Astrocyte (in vitro differentiated cells and primary cell): ENCODE results near the gene DNAJC12. TPM values are rescaled to one million over a fixed set of nuclear protein-coding genes. Genes with fewer than 3 reads are reported as not detected.

ENCODE experiments used
- DNase-seq: peaks from one replicate; pipeline ENCODE4 v3.0.0-alpha.2; 2010; ENCODE audit warnings: low read depth
- FAIRE-seq: peaks from 2 replicates; lab custom pipeline; 2011; peaks lifted over from hg19 to GRCh38; lab: Jason Lieb, UNC
- H2AFZ ChIP-seq: 2 replicates; pipeline ENCODE4 v1.6.0; 2012; ENCODE audit warnings: low read depth, low read length, inconsistent platforms
- H3K27ac ChIP-seq: 2 replicates; pipeline ENCODE4 v1.5.1; 2011; ENCODE audit warnings: low read depth, low read length, inconsistent platforms
- H3K27me3 ChIP-seq: 2 replicates; pipeline ENCODE4 v1.6.0; 2011; ENCODE audit warnings: low read length, inconsistent platforms; ENCODE audit not compliant: insufficient read depth
- H3K36me3 ChIP-seq: 2 replicates; pipeline ENCODE4 v1.5.1; 2011; ENCODE audit warnings: low read length, inconsistent platforms; ENCODE audit not compliant: insufficient read depth
- H3K4me1 ChIP-seq: 2 replicates; pipeline ENCODE4 v1.5.1; 2011; ENCODE audit warnings: low read length, inconsistent platforms; ENCODE audit not compliant: insufficient read depth
- H3K4me2 ChIP-seq: 2 replicates; pipeline ENCODE4 v1.6.0; 2012; ENCODE audit warnings: low read length, inconsistent platforms
- H3K4me3 ChIP-seq: 2 replicates; pipeline ENCODE4 v1.5.1; 2011; ENCODE audit warnings: low read depth, mild to moderate bottlenecking, low read length, inconsistent platforms; ENCODE audit not compliant: insufficient read depth
- H3K79me2 ChIP-seq: 2 replicates; pipeline ENCODE4 v1.6.0; 2012; ENCODE audit warnings: mild to moderate bottlenecking, low read length, inconsistent platforms; ENCODE audit not compliant: insufficient read depth
- H3K9ac ChIP-seq: 2 replicates; pipeline ENCODE4 v1.6.0; 2012; ENCODE audit warnings: mild to moderate bottlenecking, low read length, inconsistent platforms
- H3K9me3 ChIP-seq: 2 replicates; pipeline ENCODE4 v1.5.1; 2012; ENCODE audit warnings: low read depth, mild to moderate bottlenecking, low read length, inconsistent platforms; ENCODE audit not compliant: insufficient read depth
- H4K20me1 ChIP-seq: 2 replicates; pipeline ENCODE4 v1.6.0; 2012; ENCODE audit warnings: low read length, inconsistent platforms; ENCODE audit not compliant: insufficient read depth
- H3K27ac Mint-ChIP-seq: one replicate; pipeline ENCODE4 v1.8.0; 2021; ENCODE audit warnings: mild to moderate bottlenecking, mixed read lengths; ENCODE audit not compliant: unreplicated experiment
- H3K27me3 Mint-ChIP-seq: one replicate; pipeline ENCODE4 v1.8.0; 2021; ENCODE audit warnings: low read depth, mixed read lengths; ENCODE audit not compliant: unreplicated experiment
- H3K36me3 Mint-ChIP-seq: one replicate; pipeline ENCODE4 v1.8.0; 2021; ENCODE audit warnings: low read depth, mixed read lengths; ENCODE audit not compliant: unreplicated experiment
- H3K4me1 Mint-ChIP-seq: one replicate; pipeline ENCODE4 v1.8.0; 2021; ENCODE audit warnings: low read depth, mixed read lengths; ENCODE audit not compliant: unreplicated experiment
- H3K4me3 Mint-ChIP-seq: one replicate; pipeline ENCODE4 v1.8.0; 2021; ENCODE audit warnings: mild to moderate bottlenecking, moderate library complexity, mixed read lengths; ENCODE audit not compliant: unreplicated experiment
- H3K9me3 Mint-ChIP-seq: one replicate; pipeline ENCODE4 v1.8.0; 2021; ENCODE audit warnings: mild to moderate bottlenecking, mixed read lengths; ENCODE audit not compliant: unreplicated experiment
- EZH2 ChIP-seq: IDR thresholded peaks from 2 replicates; pipeline ENCODE4 v1.6.1; 2012; ENCODE audit warnings: mild to moderate bottlenecking, low read length, inconsistent platforms; ENCODE audit not compliant: insufficient read depth
- total RNA-seq: library from RNA; stranded (reverse); gene quantifications from 2 replicates; pipeline ENCODE4 v1.2.1, GENCODE V29; 2021
- TF ChIP-seq, protein P1 (sequence below): IDR thresholded peaks from 2 replicates; pipeline ENCODE4 v1.5.1; 2011; ENCODE audit warnings: low read depth, mild to moderate bottlenecking, inconsistent platforms, low read length, moderate library complexity; ENCODE audit not compliant: insufficient read depth

The DNAJC12 gene
- total RNA-seq, 1 donor from 2014 or later: 2.1 TPM

DNA sequence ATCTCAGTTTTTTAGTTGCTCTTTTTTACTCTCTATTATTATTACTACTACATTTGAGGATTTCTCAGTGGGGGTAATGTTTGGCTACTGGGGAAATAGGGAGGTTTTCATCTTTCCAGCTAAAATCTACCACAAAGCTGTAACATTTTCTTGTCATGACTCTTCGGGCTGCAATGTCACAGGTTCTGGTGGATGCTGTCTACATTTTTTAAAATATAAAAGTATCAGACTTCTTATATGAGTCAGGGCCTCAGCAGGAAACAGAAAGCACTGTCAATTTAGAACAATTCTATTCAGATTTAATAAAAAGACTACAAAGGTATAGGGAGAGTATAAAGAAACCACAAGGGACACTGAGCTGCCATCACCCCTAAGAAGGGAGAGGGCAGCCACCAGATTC is 61.6 kb downstream of the DNAJC12 start:
- Mint-ChIP-seq H3K4me3 (no peak overlapping the region), H3K27me3 (no peaks in the 10 kb centered on the region), H3K36me3 (no peaks in the 10 kb centered on the region), H3K27ac (peak overlapping the region; percentile 29), H3K4me1 (peaks cover 26% of the 10 kb centered on the region), H3K9me3 (no peaks in the 10 kb centered on the region)
- TF ChIP-seq, protein P1, sequence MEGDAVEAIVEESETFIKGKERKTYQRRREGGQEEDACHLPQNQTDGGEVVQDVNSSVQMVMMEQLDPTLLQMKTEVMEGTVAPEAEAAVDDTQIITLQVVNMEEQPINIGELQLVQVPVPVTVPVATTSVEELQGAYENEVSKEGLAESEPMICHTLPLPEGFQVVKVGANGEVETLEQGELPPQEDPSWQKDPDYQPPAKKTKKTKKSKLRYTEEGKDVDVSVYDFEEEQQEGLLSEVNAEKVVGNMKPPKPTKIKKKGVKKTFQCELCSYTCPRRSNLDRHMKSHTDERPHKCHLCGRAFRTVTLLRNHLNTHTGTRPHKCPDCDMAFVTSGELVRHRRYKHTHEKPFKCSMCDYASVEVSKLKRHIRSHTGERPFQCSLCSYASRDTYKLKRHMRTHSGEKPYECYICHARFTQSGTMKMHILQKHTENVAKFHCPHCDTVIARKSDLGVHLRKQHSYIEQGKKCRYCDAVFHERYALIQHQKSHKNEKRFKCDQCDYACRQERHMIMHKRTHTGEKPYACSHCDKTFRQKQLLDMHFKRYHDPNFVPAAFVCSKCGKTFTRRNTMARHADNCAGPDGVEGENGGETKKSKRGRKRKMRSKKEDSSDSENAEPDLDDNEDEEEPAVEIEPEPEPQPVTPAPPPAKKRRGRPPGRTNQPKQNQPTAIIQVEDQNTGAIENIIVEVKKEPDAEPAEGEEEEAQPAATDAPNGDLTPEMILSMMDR: no peak
- no peak for TF ChIP-seq EZH2
- no peaks in the 10 kb centered on the region for H3K9me3 ChIP-seq
- DNase-seq (no peak), FAIRE-seq (no peak)
- H4K20me1 ChIP-seq: no peaks in the 10 kb centered on the region
- H3K36me3 ChIP-seq: no peaks in the 10 kb centered on the region
- H3K4me3 ChIP-seq: no peak overlapping the region
- H3K4me1 ChIP-seq: peaks cover 11% of the 10 kb centered on the region
- no peak overlapping the region for H3K9ac ChIP-seq
- no peaks in the 10 kb centered on the region for H3K79me2 ChIP-seq
- no peak overlapping the region for H3K4me2 ChIP-seq
- no peak overlapping the region for H2AFZ ChIP-seq
- H3K27ac ChIP-seq: no peak overlapping the region
- no peaks in the 10 kb centered on the region for H3K27me3 ChIP-seq

DNA sequence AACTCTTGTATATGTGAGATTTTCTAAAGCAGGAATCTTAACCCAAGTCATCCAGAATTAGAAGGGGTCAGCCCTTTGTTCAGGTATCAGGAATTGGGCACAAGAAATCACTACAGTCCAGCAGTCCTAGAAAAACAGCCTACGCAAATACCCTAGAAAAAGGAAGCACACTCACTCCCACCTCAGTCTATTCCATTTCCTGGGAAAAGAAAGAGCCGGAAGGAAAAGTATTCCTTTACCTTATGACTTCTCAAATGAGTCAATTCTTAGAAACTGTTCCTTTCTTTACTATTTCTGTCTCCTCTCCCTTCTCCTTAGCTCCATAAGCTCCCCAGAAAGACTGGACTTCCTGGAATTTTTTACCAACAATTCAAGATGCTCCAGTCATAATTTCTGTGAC is 62.7 kb downstream of the DNAJC12 start:
- Histone ChIP-seq H2AFZ (no peak overlapping the region), H3K4me3 (no peak overlapping the region)
- H3K9me3 Mint-ChIP-seq: no peaks in the 10 kb centered on the region

GRCh38 chr10:67772894-67773511 is 65.0 kb downstream of the DNAJC12 start:
- Mint-ChIP-seq H3K9me3 (no peaks in the 10 kb centered on the region), H3K36me3 (no peaks in the 10 kb centered on the region), H3K4me3 (no peak overlapping the region), H3K27ac (peak overlapping the region; percentile 36), H3K27me3 (no peaks in the 10 kb centered on the region), H3K4me1 (peaks cover 26% of the 10 kb centered on the region)
- DNase-seq (peak; percentile 51), FAIRE-seq (no peak)
- Histone ChIP-seq H3K79me2 (no peaks in the 10 kb centered on the region), H3K9ac (no peak overlapping the region), H3K4me1 (peaks cover 11% of the 10 kb centered on the region), H3K4me2 (peak overlapping the region; percentile 7), H4K20me1 (no peaks in the 10 kb centered on the region), H3K4me3 (no peak overlapping the region), H3K9me3 (no peaks in the 10 kb centered on the region), H3K36me3 (no peaks in the 10 kb centered on the region), H3K27ac (no peak overlapping the region), H3K27me3 (peaks cover 2% of the 10 kb centered on the region), H2AFZ (no peak overlapping the region)
- no peak for TF ChIP-seq EZH2
- TF ChIP-seq, protein P1: no peak

More for the DNA sequence above, 62.7 kb downstream of the DNAJC12 start:
- Histone ChIP-seq H3K27ac (no peak overlapping the region), H3K9ac (no peak overlapping the region), H3K79me2 (no peaks in the 10 kb centered on the region), H3K4me1 (peaks cover 11% of the 10 kb centered on the region), H3K9me3 (no peaks in the 10 kb centered on the region), H3K36me3 (no peaks in the 10 kb centered on the region), H3K4me2 (peak overlapping the region; percentile 34), H3K27me3 (peaks cover 2% of the 10 kb centered on the region), H4K20me1 (no peaks in the 10 kb centered on the region)
- TF ChIP-seq, protein P1: no peak
- TF ChIP-seq EZH2: no peak
- Mint-ChIP-seq H3K4me1 (peaks cover 26% of the 10 kb centered on the region), H3K27me3 (no peaks in the 10 kb centered on the region), H3K4me3 (no peak overlapping the region), H3K27ac (no peak overlapping the region), H3K36me3 (no peaks in the 10 kb centered on the region)
- no peak for DNase-seq
- FAIRE-seq: no peak
